IPS-20b (cell line): ENCODE data around the gene PHEX.

Source experiments
- H3K27ac ChIP-seq: one replicate; pipeline ENCODE4 v1.5.1; 2013; ENCODE audit warnings: low read length
- H3K27me3 ChIP-seq: 2 replicates; pipeline ENCODE4 v1.6.1; 2013; ENCODE audit warnings: mild to moderate bottlenecking, low read length, inconsistent platforms; ENCODE audit not compliant: insufficient read depth
- H3K36me3 ChIP-seq: 2 replicates; pipeline ENCODE4 v1.6.1; 2013; ENCODE audit warnings: low read depth, mild to moderate bottlenecking, inconsistent platforms, low read length, moderate library complexity; ENCODE audit not compliant: insufficient read depth
- H3K4me1 ChIP-seq: 2 replicates; pipeline ENCODE4 v1.6.1; 2013; ENCODE audit warnings: mild to moderate bottlenecking, control low read depth, inconsistent platforms, low read length, moderate library complexity; ENCODE audit not compliant: insufficient read depth
- H3K4me3 ChIP-seq: 2 replicates; pipeline ENCODE4 v1.5.1; 2013; ENCODE audit warnings: mild to moderate bottlenecking, low read length, inconsistent platforms
- H3K9ac ChIP-seq: 2 replicates; pipeline ENCODE4 v1.6.1; 2013; ENCODE audit warnings: low read depth, mild to moderate bottlenecking, inconsistent platforms, low read length, moderate library complexity
- H3K9me3 ChIP-seq: 2 replicates; pipeline ENCODE4 v1.6.1; 2013; ENCODE audit warnings: mild to moderate bottlenecking, low read depth, low read length, inconsistent platforms; ENCODE audit not compliant: insufficient read depth

Gene PHEX

DNA sequence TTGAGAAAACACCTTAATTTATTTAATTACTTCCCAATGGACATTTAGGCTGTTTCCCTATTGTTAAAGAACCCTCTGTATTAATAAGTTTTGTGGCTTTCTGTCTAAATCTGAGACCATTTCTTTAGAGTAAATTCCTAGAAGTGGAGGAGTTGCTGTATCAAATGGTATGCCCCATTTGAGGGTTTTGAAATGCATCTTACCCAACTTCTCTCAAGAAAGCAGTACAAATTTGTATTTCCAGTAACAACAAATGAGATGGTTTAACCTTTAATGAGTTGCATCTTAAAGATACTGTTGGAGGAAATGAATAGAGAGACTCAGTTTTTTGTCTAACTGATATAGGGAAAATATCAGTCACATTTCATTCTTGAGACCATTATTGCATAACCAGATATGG is 170.1 kb downstream of the PHEX start:
- Histone ChIP-seq H3K27ac (no peak overlapping the region), H3K9me3 (no peaks in the 10 kb centered on the region), H3K9ac (no peak overlapping the region), H3K27me3 (no peaks in the 10 kb centered on the region), H3K36me3 (no peaks in the 10 kb centered on the region), H3K4me1 (no peaks in the 10 kb centered on the region), H3K4me3 (no peak overlapping the region)

DNA sequence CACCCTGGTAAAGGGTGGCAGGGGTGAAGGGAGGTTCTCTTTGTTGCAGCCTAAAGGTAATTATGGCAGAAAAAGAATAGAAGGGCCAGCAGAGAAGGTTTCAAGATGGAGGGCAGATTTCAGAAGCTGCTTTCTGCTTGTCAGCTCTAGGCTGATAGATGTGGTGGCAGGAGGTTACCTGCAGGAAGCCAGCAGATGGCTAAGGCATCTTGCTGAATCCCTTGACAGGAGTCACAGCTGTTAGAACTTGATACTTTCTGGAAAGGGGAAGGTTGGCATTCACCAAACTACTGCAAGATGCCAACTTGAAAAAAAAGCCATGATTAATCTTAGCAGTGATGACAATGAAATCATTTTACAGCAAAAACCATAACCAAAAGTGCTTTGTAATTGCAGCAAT is 171.1 kb downstream of the PHEX start:
- Histone ChIP-seq H3K4me1 (no peaks in the 10 kb centered on the region), H3K36me3 (no peaks in the 10 kb centered on the region), H3K27me3 (no peaks in the 10 kb centered on the region), H3K9me3 (no peaks in the 10 kb centered on the region), H3K27ac (no peak overlapping the region), H3K4me3 (no peak overlapping the region), H3K9ac (no peak overlapping the region)

DNA sequence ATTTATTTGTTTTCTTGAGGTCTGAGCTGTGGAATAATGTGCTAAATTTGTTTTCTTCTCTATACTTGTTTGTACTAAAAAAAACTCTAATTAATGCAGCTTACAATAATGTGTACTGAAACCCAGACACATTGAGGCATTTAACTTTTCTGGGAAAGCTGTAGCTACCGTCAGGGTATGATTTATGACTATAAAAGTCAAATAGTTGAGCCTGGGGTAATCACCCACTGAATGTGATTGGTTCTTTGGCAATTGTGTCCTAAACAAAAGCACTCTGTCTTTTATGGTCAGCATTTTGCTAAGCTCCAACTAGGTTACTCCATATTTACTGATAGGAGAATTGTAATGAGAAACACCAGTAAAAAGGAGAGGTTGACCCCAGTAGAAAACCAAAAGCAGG is 174.7 kb downstream of the PHEX start:
- H3K4me3 ChIP-seq, result no peak overlapping the region
- no peak overlapping the region for H3K9ac ChIP-seq
- H3K27ac ChIP-seq, result no peak overlapping the region
- no peaks in the 10 kb centered on the region for H3K27me3 ChIP-seq
- H3K36me3 ChIP-seq, result no peaks in the 10 kb centered on the region
- no peaks in the 10 kb centered on the region for H3K9me3 ChIP-seq
- no peaks in the 10 kb centered on the region for H3K4me1 ChIP-seq

DNA sequence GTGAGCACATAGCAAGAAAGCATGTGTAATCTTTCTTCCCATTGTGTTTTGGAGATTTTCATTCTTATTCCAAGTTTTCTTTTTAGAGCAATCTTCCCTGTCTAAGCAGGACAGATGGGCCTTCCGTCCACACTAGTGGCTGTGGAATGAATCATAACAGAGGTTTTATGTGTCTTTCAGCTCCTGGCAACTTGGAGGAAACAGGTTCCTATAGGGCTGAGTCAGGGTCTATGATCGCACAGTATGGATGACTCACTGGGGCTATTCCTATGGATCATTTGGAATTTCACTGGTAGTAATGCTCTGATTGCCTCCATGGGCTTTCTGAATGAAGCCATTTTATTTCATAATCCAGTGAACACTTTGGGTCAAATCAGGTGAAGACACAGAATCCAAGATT is 188.8 kb downstream of the PHEX start:
- H3K9ac ChIP-seq, result no peak overlapping the region
- H3K4me3 ChIP-seq, result no peak overlapping the region
- H3K27me3 ChIP-seq, result no peaks in the 10 kb centered on the region
- no peaks in the 10 kb centered on the region for H3K9me3 ChIP-seq
- no peak overlapping the region for H3K27ac ChIP-seq
- no peaks in the 10 kb centered on the region; the same call in 1 of the 2 replicates for H3K4me1 ChIP-seq
- H3K36me3 ChIP-seq, result no peaks in the 10 kb centered on the region

DNA sequence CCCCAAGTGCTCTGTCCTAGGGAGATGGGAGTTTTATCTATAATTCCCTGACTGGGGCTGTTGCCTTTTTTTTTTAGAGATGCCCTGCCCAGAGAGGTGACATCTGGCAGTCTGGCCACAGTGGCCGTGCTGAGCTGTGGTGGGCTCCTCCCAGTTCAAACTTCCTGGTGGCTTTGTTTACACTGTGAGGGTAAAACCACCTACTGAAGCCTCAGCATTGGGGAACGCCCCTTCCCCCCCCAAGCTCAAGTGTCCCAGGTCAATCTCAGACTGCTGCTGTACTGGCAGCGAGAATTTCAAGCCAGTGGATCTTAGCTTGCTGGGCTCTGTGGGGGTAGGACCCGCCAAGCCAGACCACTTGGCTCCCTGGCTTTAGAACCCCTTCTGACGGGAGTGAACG is 202.3 kb downstream of the PHEX start:
- no peaks in the 10 kb centered on the region for H3K9me3 ChIP-seq
- no peak overlapping the region for H3K4me3 ChIP-seq
- no peaks in the 10 kb centered on the region for H3K27me3 ChIP-seq
- no peaks in the 10 kb centered on the region for H3K4me1 ChIP-seq
- H3K36me3 ChIP-seq, result no peaks in the 10 kb centered on the region
- H3K9ac ChIP-seq, result no peak overlapping the region
- no peak overlapping the region for H3K27ac ChIP-seq

DNA sequence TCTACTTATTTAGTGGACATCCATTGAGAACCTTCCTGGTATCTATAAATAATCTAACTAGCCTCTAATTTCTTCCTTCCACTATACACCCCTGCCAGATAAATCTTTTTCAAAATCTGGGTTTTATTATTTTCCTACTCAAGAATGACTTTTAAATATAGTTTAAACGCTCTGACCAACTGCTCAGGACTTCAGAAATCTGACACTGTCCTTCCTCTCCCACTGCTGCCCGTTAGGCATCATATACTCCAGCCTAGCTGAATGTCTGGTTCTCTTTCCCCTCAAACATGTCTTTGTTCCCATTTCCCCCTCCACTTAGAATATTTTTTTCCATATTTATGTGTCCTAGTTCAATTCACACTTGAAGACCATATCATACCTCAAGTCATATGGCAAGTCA is 205.4 kb downstream of the PHEX start:
- Histone ChIP-seq H3K9me3 (no peaks in the 10 kb centered on the region), H3K27ac (no peak overlapping the region), H3K9ac (no peak overlapping the region), H3K4me1 (no peaks in the 10 kb centered on the region), H3K36me3 (no peaks in the 10 kb centered on the region), H3K4me3 (no peak overlapping the region), H3K27me3 (no peaks in the 10 kb centered on the region)

DNA sequence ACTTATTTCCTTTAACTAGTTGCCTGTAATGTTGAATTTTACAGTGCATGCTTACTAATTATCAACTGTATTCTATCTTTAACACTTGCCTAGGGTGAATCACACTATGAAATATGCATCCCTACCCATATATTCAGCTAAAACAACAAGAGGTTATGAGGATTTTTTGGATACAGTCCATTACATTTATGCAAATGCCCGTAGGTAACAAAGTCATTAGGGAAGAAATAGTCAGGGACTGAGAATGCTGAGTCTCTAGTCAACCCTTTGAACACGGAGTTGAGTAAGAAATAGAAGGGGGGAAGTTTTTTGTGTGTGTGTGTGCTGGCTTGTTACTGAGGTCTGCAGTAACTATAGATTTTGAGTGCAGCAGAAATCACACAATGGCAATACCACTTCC is 214.5 kb downstream of the PHEX start:
- Histone ChIP-seq H3K36me3 (no peaks in the 10 kb centered on the region), H3K4me3 (no peak overlapping the region), H3K27ac (no peak overlapping the region), H3K4me1 (no peaks in the 10 kb centered on the region), H3K27me3 (no peaks in the 10 kb centered on the region), H3K9ac (no peak overlapping the region), H3K9me3 (no peaks in the 10 kb centered on the region)

DNA sequence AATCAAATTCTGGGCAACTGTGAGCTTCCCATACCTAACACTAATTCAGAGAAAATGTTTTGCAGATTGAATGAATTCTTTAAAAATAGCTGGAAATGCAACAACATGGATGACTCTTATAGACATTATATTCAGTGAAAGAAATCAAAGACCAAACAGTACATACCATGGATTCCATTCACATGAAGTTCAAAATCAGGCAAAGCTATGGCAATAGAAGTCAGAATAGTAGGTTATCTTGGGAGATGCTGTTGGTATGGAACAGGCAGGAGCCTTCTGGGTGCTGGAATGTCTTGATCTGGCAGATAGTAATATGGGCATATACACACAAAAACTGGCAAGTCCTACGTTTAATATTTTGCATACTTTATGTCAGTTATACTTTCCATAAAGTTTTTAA is 215.0 kb downstream of the PHEX start:
- Histone ChIP-seq H3K27ac (no peak overlapping the region), H3K36me3 (no peaks in the 10 kb centered on the region), H3K4me3 (no peak overlapping the region), H3K4me1 (no peaks in the 10 kb centered on the region), H3K27me3 (no peaks in the 10 kb centered on the region), H3K9me3 (no peaks in the 10 kb centered on the region), H3K9ac (no peak overlapping the region)

DNA sequence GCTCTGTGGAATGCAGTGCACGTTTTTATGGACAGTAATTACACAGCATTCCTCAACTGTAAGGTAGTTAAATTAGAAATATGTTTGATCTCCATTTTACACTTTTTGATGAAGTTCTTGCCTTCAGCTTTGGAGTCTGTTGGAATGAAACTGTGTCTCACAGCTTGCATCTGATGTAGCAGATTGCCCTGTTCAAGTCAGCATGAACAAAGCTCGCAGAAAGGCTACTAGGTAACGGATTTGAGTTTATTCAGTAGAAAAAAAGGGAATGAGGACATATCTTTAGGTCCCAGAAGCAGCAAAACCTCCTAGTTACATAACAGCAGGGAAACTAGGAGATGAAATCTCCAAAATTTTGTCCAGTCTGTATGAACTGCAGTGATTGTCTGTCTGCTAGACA is 216.3 kb downstream of the PHEX start:
- no peak overlapping the region for H3K4me3 ChIP-seq
- H3K4me1 ChIP-seq, result no peaks in the 10 kb centered on the region
- H3K27me3 ChIP-seq, result no peaks in the 10 kb centered on the region
- no peaks in the 10 kb centered on the region for H3K9me3 ChIP-seq
- no peak overlapping the region for H3K27ac ChIP-seq
- no peak overlapping the region for H3K9ac ChIP-seq
- H3K36me3 ChIP-seq, result no peaks in the 10 kb centered on the region

DNA sequence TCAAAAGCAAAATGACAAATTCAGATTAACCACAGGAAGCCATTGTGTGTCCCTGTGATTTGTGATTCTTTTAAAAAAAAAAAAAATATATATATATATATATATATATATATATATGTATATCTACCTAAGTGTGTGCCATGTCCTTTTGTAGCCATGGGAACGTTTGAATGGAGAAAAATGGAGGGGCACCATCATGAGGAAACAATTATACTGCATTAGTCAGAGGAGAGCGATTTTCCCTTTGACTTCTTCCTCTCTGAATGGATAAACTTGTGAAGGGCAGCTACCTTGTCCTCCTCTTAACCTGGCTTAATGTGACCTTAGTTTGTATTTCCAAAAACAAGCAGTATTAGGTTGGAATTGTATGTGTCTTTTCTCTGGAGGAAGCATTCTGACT is 217.2 kb downstream of the PHEX start:
- Histone ChIP-seq H3K36me3 (no peaks in the 10 kb centered on the region), H3K4me3 (no peak overlapping the region)

DNA sequence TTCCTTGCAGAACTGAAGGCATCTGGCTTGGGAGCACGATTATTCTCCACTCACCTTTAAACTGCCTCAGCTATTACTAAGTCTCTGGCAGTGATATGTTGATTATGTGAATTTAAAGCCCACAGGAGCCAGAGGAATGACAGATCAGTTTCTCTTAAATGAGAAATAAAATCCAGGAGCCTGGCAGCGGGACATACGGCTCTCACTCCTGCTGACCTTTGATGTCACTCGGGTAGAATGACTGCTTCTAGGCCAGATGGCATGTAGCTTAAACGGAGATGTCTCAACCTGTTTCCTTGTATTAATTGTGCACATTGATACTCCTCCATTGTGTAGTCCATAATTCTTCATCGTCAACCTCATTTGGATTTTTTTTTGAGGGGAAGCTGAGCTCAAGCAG is 236.6 kb downstream of the PHEX start:
- H3K27me3 ChIP-seq, result no peaks in the 10 kb centered on the region
- no peaks in the 10 kb centered on the region; the same call in 1 of the 2 replicates for H3K4me1 ChIP-seq
- no peaks in the 10 kb centered on the region for H3K36me3 ChIP-seq
- H3K9me3 ChIP-seq, result no peaks in the 10 kb centered on the region
- H3K27ac ChIP-seq, result no peak overlapping the region
- no peak overlapping the region for H3K9ac ChIP-seq
- no peak overlapping the region for H3K4me3 ChIP-seq

More for the DNA sequence above, 217.2 kb downstream of the PHEX start:
- Histone ChIP-seq H3K27ac (no peak overlapping the region), H3K9me3 (no peaks in the 10 kb centered on the region), H3K9ac (no peak overlapping the region), H3K4me1 (no peaks in the 10 kb centered on the region), H3K27me3 (no peaks in the 10 kb centered on the region)

DNA sequence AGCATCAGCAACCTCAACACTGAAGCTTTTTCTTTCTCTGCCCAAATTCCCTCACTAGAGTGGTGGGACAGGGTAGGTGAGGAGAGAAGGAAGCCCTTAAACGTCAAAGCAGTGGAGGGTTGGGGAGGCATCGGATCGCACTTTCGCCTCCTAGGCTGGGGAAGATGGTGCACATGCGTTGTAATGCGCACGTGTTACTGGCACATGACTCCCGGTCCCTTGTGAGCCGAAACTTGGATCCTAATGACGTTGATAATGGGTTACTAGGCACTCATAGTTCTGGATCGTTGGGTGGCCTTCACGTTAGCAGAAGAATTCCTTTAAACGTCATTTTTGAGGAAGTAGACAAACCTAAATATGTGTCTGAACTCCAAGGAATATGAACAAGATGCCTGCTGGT is 240.5 kb downstream of the PHEX start, which contains the start of gene CBLL2:
Gene CBLL2 (plus strand): TSS at position 301 of the 400 bp plus-strand sequence. CDS start 79 bp downstream, at position 380.
- no peak within 1 kb of the TSS for H3K9ac ChIP-seq
- H3K27ac ChIP-seq, result no peak within 1 kb of the TSS
- H3K36me3 ChIP-seq, result no peaks in the 10 kb centered on the region

More for the DNA sequence above, 240.5 kb downstream of the PHEX start, which contains the start of gene CBLL2:
- Histone ChIP-seq H3K9me3 (no peaks in the 10 kb centered on the region), H3K27me3 (no peaks in the 10 kb centered on the region), H3K4me3 (no peak within 1 kb of the TSS), H3K4me1 (no peaks in the 10 kb centered on the region; the same call in 1 of the 2 replicates)
